Neuron (in vitro differentiated cells): Measurements from ENCODE around the gene C16orf78.

ENCODE experiments used
- H2AFZ ChIP-seq: one replicate; pipeline ENCODE4 v1.6.1; 2013; ENCODE audit warnings: low read depth, mild to moderate bottlenecking, inconsistent platforms, low read length, moderate library complexity
- H3K27me3 ChIP-seq: one replicate; pipeline ENCODE4 v1.6.1; 2013; ENCODE audit warnings: low read length; ENCODE audit not compliant: insufficient read depth
- H3K36me3 ChIP-seq: one replicate; pipeline ENCODE4 v1.6.1; 2013; ENCODE audit warnings: low read length; ENCODE audit not compliant: insufficient read depth
- H3K4me1 ChIP-seq: one replicate; pipeline ENCODE4 v1.6.1; 2013; ENCODE audit warnings: low read length; ENCODE audit not compliant: insufficient read depth
- H3K4me3 ChIP-seq: 2 replicates; pipeline ENCODE4 v1.5.1; 2013; ENCODE audit warnings: mild to moderate bottlenecking, low read length, moderate library complexity
- H3K9me3 ChIP-seq: one replicate; pipeline ENCODE4 v1.6.1; 2013; ENCODE audit warnings: low read length

C16orf78 gene

GRCh38 chr16:49411121-49411970 lies 37.7 kb downstream of the C16orf78 start:
- no peaks in the 10 kb centered on the region for H3K9me3 ChIP-seq
- H2AFZ ChIP-seq = no peak overlapping the region
- no peak overlapping the region for H3K4me3 ChIP-seq
- H3K27me3 ChIP-seq = peaks cover 2% of the 10 kb centered on the region
- peaks cover 4% of the 10 kb centered on the region for H3K4me1 ChIP-seq
- no peaks in the 10 kb centered on the region for H3K36me3 ChIP-seq

DNA sequence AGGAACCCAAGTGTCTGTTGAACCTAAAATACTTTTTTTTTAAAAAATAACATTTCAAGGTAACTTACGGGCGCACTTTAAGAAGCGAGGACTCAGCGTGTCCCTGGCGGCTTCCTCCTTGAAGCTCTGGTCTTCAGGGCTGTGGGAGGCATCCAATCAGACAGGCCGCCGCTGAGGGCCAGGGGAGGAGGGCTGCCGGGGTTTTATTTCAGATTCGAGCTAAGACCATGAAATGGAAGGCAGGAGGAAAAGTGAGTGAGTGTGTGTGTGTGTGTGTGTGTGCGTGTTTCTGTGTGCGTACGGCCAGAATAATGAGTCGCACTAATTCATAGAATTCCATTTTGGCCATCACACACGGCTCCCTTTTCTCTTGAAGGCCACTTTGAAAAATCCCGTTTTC lies 41.1 kb downstream of the C16orf78 start:
- H3K4me3 ChIP-seq = no peak overlapping the region
- H3K36me3 ChIP-seq = no peaks in the 10 kb centered on the region
- no peaks in the 10 kb centered on the region for H3K9me3 ChIP-seq

DNA sequence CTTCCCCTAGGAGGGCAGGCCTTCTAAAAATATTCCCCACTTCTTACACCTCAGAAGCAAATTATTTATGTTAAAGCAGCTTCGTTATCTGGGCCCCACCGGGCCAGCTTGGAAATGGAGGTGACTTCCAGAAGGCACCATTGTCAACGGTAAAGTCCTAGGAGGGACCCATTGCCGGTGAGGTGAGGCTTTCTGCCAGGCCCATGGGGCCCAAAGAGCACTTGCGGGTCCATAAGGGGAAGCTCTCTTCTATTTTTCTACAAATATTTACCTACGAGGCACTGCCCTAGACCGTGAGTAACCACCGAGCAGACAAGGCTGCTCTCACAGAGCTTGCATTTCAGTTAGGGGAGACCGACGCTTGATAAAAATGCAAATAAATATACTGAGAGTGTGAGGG lies 41.5 kb downstream of the C16orf78 start:
- H3K4me3 ChIP-seq = no peak overlapping the region
- no peak overlapping the region for H2AFZ ChIP-seq
- no peaks in the 10 kb centered on the region for H3K9me3 ChIP-seq

More for the DNA sequence above, 41.1 kb downstream of the C16orf78 start:
- H3K4me1 ChIP-seq = peaks cover 3% of the 10 kb centered on the region
- H3K27me3 ChIP-seq = peaks cover 9% of the 10 kb centered on the region
- no peak overlapping the region for H2AFZ ChIP-seq

DNA sequence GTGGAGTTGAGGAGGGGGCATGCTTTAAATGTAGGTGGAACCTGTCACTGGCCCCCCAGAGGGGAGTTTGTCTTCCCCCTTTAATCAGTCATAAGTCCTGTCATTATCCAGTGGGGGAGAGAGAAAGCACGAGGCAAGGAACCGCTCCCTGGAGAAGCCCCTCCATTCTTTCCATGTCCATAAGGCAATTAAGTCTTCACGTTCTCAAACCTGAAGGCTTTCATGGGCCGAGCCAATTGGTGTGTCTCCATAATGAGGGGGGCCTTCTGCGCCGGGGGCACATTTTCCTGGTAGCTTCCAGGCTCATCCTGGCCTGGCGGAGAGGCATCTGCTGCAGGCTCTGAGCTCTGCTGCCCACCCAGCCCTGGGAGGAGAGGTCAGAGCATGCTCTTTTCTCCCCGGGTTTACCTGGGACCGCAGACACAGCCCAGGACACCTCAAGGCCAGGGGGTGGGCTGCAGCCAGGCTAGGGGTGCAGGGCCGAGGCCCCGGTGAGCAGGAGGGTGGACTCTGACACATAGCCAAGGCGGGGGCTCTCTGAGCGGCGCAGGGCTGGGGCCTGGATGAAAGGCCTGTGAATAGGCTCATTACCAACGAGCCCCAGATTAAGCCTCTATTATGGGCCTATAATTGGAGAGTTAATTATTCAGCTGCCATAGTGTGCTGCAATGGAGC lies 42.5 kb downstream of the C16orf78 start:
- H3K27me3 ChIP-seq = peaks cover 9% of the 10 kb centered on the region
- H3K4me3 ChIP-seq = no peak overlapping the region

More for the DNA sequence above, 41.5 kb downstream of the C16orf78 start:
- Histone ChIP-seq H3K27me3 (peaks cover 9% of the 10 kb centered on the region), H3K4me1 (peaks cover 3% of the 10 kb centered on the region), H3K36me3 (no peaks in the 10 kb centered on the region)

DNA sequence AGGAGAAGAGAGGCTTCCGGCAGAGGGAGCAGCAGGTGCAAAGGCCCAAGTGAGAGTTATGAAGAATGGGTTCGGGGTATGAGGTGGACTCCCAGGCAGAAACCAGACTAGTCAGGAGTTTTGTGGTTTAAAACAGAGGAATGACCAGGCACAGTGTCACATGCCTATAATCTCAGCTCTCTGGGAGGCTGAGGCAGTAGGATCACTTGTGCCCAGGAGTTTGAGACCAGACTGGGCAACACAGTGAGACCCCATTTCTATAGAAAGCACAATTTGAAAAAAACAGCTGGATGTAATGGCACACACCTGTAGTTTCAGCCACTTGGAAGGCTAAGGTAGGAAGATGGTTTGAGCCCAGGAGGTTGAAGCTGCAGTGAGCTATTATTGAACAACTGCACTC lies 43.8 kb downstream of the C16orf78 start:
- H3K36me3 ChIP-seq = no peaks in the 10 kb centered on the region
- peaks cover 3% of the 10 kb centered on the region for H3K4me1 ChIP-seq
- H2AFZ ChIP-seq = no peak overlapping the region
- H3K27me3 ChIP-seq = peaks cover 9% of the 10 kb centered on the region
- H3K9me3 ChIP-seq = no peaks in the 10 kb centered on the region
- no peak overlapping the region for H3K4me3 ChIP-seq

More for the DNA sequence above, 42.5 kb downstream of the C16orf78 start:
- Histone ChIP-seq H3K4me1 (peaks cover 3% of the 10 kb centered on the region), H3K36me3 (no peaks in the 10 kb centered on the region), H2AFZ (no peak overlapping the region), H3K9me3 (no peaks in the 10 kb centered on the region)

GRCh38 chr16:49419006-49419405 lies 45.4 kb downstream of the C16orf78 start:
- no peaks in the 10 kb centered on the region for H3K36me3 ChIP-seq
- no peak overlapping the region for H3K4me3 ChIP-seq
- peaks cover 1% of the 10 kb centered on the region for H3K9me3 ChIP-seq
- peaks cover 3% of the 10 kb centered on the region for H3K4me1 ChIP-seq
- peaks cover 9% of the 10 kb centered on the region for H3K27me3 ChIP-seq
- H2AFZ ChIP-seq = no peak overlapping the region

- Histone ChIP-seq H3K36me3 (no peaks in the 10 kb centered on the region), H3K4me3 (no peak overlapping the region), H2AFZ (no peak overlapping the region), H3K9me3 (peaks cover 1% of the 10 kb centered on the region), H3K4me1 (peaks cover 3% of the 10 kb centered on the region), H3K27me3 (peaks cover 9% of the 10 kb centered on the region)
These were observed 46.3 kb downstream of the C16orf78 start for GRCh38 chr16:49419862-49420261.

- Histone ChIP-seq H3K27me3 (peaks cover 7% of the 10 kb centered on the region), H3K9me3 (peaks cover 1% of the 10 kb centered on the region), H3K4me3 (no peak overlapping the region), H3K36me3 (no peaks in the 10 kb centered on the region), H2AFZ (no peak overlapping the region), H3K4me1 (peaks cover 3% of the 10 kb centered on the region)
These were observed 49.3 kb downstream of the C16orf78 start for GRCh38 chr16:49422896-49423295.

- H3K27me3 ChIP-seq = no peaks in the 10 kb centered on the region
- no peaks in the 10 kb centered on the region for H3K4me1 ChIP-seq
- H3K9me3 ChIP-seq = peaks cover 5% of the 10 kb centered on the region
- no peak overlapping the region for H3K4me3 ChIP-seq
- no peaks in the 10 kb centered on the region for H3K36me3 ChIP-seq
- H2AFZ ChIP-seq = no peak overlapping the region
These were observed 51.4 kb downstream of the C16orf78 start for GRCh38 chr16:49424961-49425360.

DNA sequence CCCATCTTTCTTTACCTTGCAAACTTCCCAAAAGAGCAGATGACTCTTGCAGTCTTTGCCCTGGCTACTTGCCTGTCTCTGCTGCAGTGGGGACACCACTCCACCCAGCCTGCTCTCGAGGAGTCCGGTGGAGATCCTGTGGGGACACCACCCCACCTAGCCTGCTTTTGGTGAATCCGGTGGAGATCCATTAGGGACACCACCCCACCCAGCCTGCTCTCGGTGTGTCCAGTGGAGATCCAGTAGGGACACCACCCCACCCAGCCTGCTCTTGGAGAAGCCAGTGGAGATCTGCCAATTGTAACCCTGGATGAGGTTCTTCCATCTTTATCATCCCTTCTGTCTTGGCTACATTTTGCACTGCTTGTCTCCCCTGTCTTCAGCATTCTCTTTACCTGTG lies 54.2 kb downstream of the C16orf78 start:
- H3K27me3 ChIP-seq = no peaks in the 10 kb centered on the region
- no peaks in the 10 kb centered on the region for H3K36me3 ChIP-seq
- H2AFZ ChIP-seq = no peak overlapping the region
- H3K4me1 ChIP-seq = no peaks in the 10 kb centered on the region
- H3K9me3 ChIP-seq = peaks cover 5% of the 10 kb centered on the region
- no peak overlapping the region for H3K4me3 ChIP-seq

DNA sequence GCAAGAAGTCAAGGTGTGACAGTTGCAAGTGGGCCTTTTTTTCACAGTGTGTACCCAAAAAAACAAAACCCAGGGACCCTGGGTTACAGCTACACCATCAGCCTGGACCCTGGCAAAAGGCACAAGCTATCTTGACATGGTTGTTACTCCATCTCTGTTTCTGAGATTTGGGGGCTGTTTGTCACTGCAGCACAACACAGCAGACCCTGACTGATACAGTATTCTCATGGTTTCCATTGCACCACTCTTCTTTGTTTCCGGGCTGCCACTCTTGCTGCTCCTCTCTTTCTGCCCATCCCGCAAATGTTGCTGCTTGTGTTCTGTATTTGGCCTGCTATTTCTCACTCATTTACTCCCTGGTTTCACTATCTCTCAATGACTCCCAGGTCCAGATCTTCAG lies 55.2 kb downstream of the C16orf78 start:
- H3K9me3 ChIP-seq = peaks cover 4% of the 10 kb centered on the region
- no peaks in the 10 kb centered on the region for H3K36me3 ChIP-seq
- H3K4me3 ChIP-seq = no peak overlapping the region
- H2AFZ ChIP-seq = no peak overlapping the region
- H3K27me3 ChIP-seq = no peaks in the 10 kb centered on the region
- no peaks in the 10 kb centered on the region for H3K4me1 ChIP-seq

- Histone ChIP-seq H3K9me3 (peaks cover 4% of the 10 kb centered on the region), H3K27me3 (peaks cover 6% of the 10 kb centered on the region)
These were observed 57.4 kb downstream of the C16orf78 start for GRCh38 chr16:49431040-49431439.

DNA sequence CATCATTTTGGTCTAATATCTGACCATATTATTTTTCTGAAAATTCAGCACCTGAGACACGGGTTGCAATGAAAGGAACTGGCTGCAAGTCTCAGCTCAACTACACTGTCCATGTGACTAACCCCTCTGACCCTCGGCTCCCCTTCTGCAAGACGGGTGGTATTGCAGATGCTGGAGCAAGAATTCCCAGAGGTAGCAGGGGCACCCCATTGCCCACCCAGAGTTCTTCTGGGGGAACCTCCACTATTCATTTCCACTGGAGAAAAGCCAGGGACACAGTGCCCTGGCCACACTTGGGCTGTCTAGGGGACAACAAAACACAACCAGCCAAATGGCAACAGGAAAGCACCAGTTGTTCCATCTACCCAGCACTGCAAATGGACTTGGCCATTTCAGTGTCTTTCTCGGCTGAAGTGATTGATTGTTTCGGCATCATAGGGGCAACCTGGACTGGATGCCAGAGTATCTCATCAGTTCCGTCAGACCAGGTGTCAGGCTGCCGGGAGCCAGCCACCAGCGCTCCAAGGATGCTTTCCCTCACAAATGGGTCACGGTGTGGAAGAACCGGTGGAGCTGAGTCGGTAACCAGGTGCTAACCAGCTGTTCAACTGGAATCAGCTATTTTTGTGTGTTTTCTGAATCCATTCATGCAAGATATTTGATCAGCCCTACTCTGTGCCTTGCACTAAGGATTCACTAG lies 58.1 kb downstream of the C16orf78 start:
- H3K4me1 ChIP-seq = no peaks in the 10 kb centered on the region
- H3K36me3 ChIP-seq = no peaks in the 10 kb centered on the region
- H3K4me3 ChIP-seq = no peak overlapping the region
- H3K27me3 ChIP-seq = peaks cover 7% of the 10 kb centered on the region
- no peak overlapping the region for H2AFZ ChIP-seq
- peaks cover 4% of the 10 kb centered on the region for H3K9me3 ChIP-seq

More at GRCh38 chr16:49431040-49431439, 57.4 kb downstream of the C16orf78 start:
- no peaks in the 10 kb centered on the region for H3K36me3 ChIP-seq
- H2AFZ ChIP-seq = no peak overlapping the region
- no peak overlapping the region for H3K4me3 ChIP-seq
- H3K4me1 ChIP-seq = no peaks in the 10 kb centered on the region
